IMR-90 (cell line): ENCODE results near the gene DPYSL3. TPM values are rescaled to one million over a fixed set of nuclear protein-coding genes. Genes with fewer than 3 reads are reported as not detected.

Experiments used
- ATAC-seq: fragments of 200-7000 bp; cut with Tn5 transposase; 2 replicates; pipeline ENCODE4 v1.9.1; 2020; ENCODE audit warnings: low read depth, mild to moderate bottlenecking, moderate library complexity
- BruUV-seq: library from RNA; stranded (reverse); fragments of 400-500 nt; replicated peaks from 2 replicates; lab custom pipeline; 2021; lab: Mats Ljungman, UMichigan
- CTCF ChIA-PET: fragments of 300-600 bp; formaldehyde crosslinking; extraction: SDS; loops from one replicate; lab custom pipeline; 2021; ENCODE audit warnings: antibody characterized with exemption; lab: Yijun Ruan, JAX
- POLR2A ChIA-PET: fragments of 300-600 bp; sonication (Branson Sonifier 250); formaldehyde crosslinking; loops from one replicate; lab custom pipeline; 2022; ENCODE audit warnings: antibody characterized with exemption; ENCODE audit not compliant: unreplicated experiment; lab: Charles Lee
- DNase-seq: peaks from one replicate; pipeline ENCODE4 v3.0.0; 2013
- H2AFZ ChIP-seq: replicated peaks from 2 replicates; pipeline ENCODE3; 2013; ENCODE audit warnings: low read length, mild to moderate bottlenecking; ENCODE audit not compliant: poor library complexity
- H2AK5ac ChIP-seq: 2 replicates; pipeline ENCODE4 v1.6.1; 2013; ENCODE audit warnings: low read depth, low read length, inconsistent platforms
- H2AK9ac ChIP-seq: replicated peaks from 2 replicates; pipeline ENCODE3; 2013; ENCODE audit warnings: mild to moderate bottlenecking, low read depth, low read length, moderate library complexity; ENCODE audit not compliant: poor library complexity
- H2BK120ac ChIP-seq: 2 replicates; pipeline ENCODE4 v1.6.1; 2013; ENCODE audit warnings: low read depth, low read length, inconsistent platforms
- H2BK15ac ChIP-seq: 3 replicates; pipeline ENCODE4 v1.6.1; 2013; ENCODE audit warnings: low read depth, low read length, inconsistent platforms
- H2BK20ac ChIP-seq: 2 replicates; pipeline ENCODE4 v1.6.1; 2013; ENCODE audit warnings: low read depth, mild to moderate bottlenecking, inconsistent platforms, low read length, moderate library complexity
- H2BK5ac ChIP-seq: 2 replicates; pipeline ENCODE4 v1.6.1; 2013; ENCODE audit warnings: mild to moderate bottlenecking, low read depth, low read length, inconsistent platforms; ENCODE audit not compliant: poor library complexity, severe bottlenecking
- H3K14ac ChIP-seq: replicated peaks from 2 replicates; pipeline ENCODE4 v1.6.1; 2013; ENCODE audit warnings: low read depth, low read length, inconsistent platforms
- H3K18ac ChIP-seq: 2 replicates; pipeline ENCODE4 v1.6.1; 2013; ENCODE audit warnings: low read depth, low read length, control low read depth
- H3K23ac ChIP-seq: 2 replicates; pipeline ENCODE4 v1.6.1; 2013; ENCODE audit warnings: low read depth, low read length, inconsistent platforms
- H3K27ac ChIP-seq: 2 replicates; pipeline ENCODE4 v1.5.1; 2013; ENCODE audit warnings: mild to moderate bottlenecking, control low read depth, low read length; ENCODE audit not compliant: insufficient read depth
- H3K27me3 ChIP-seq: 2 replicates; pipeline ENCODE4 v1.6.1; 2013; ENCODE audit warnings: low read length; ENCODE audit not compliant: control insufficient read depth, insufficient read depth
- H3K36me3 ChIP-seq: 2 replicates; pipeline ENCODE4 v1.6.1; 2013; ENCODE audit warnings: low read length, mixed read lengths; ENCODE audit not compliant: control insufficient read depth, insufficient read depth
- H3K4ac ChIP-seq: 2 replicates; pipeline ENCODE4 v1.6.1; 2013; ENCODE audit warnings: low read depth, low read length, inconsistent platforms
- H3K4me1 ChIP-seq: 2 replicates; pipeline ENCODE4 v1.6.1; 2013; ENCODE audit warnings: low read length, mixed read lengths; ENCODE audit not compliant: control insufficient read depth, insufficient read depth
- H3K4me2 ChIP-seq: 2 replicates; pipeline ENCODE4 v1.6.1; 2013; ENCODE audit warnings: low read depth, mild to moderate bottlenecking, control low read depth, low read length, moderate library complexity
- H3K4me3 ChIP-seq: 2 replicates; pipeline ENCODE4 v1.5.1; 2013; ENCODE audit warnings: low read depth, mild to moderate bottlenecking, control low read depth, low read length, moderate library complexity; ENCODE audit not compliant: insufficient read depth
- H3K56ac ChIP-seq: 2 replicates; pipeline ENCODE4 v1.6.1; 2013; ENCODE audit warnings: low read length, inconsistent platforms; ENCODE audit not compliant: insufficient read depth; ENCODE audit errors: extremely low read depth
- H3K79me1 ChIP-seq, 2 experiments: 2 replicates each; pipeline ENCODE4 v1.6.1; 2013; ENCODE audit warnings: low read length in 2 of 2, inconsistent platforms in 1 of 2, low read depth in 1 of 2
- H3K9ac ChIP-seq: 2 replicates; pipeline ENCODE4 v1.6.1; 2013; ENCODE audit warnings: low read depth, low read length, control low read depth
- H3K9me1 ChIP-seq: 2 replicates; pipeline ENCODE4 v1.6.1; 2013; ENCODE audit warnings: low read length, inconsistent platforms; ENCODE audit not compliant: insufficient read depth
- H3K9me3 ChIP-seq: 2 replicates; pipeline ENCODE4 v1.6.1; 2013; ENCODE audit warnings: low read length; ENCODE audit not compliant: control insufficient read depth, insufficient read depth
- H4K20me1 ChIP-seq: 2 replicates; pipeline ENCODE4 v1.6.1; 2013; ENCODE audit warnings: low read length, inconsistent platforms; ENCODE audit not compliant: insufficient read depth
- H4K5ac ChIP-seq: 2 replicates; pipeline ENCODE4 v1.6.1; 2013; ENCODE audit warnings: mild to moderate bottlenecking, low read depth, low read length, control low read depth
- H4K8ac ChIP-seq, 2 experiments: 2 replicates each; pipeline ENCODE4 v1.6.1; 2013; ENCODE audit warnings: low read depth in 2 of 2, low read length in 2 of 2, control low read depth in 1 of 2, inconsistent platforms in 1 of 2
- H4K91ac ChIP-seq: 2 replicates; pipeline ENCODE4 v1.6.1; 2013; ENCODE audit warnings: low read depth, low read length, inconsistent platforms; ENCODE audit not compliant: insufficient read depth
- CEBPB ChIP-seq: IDR thresholded peaks from 2 replicates; pipeline ENCODE4 v1.6.1; 2012; ENCODE audit warnings: low read depth, low read length, improper control_type of control experiment
- CHD1 ChIP-seq: IDR thresholded peaks from 2 replicates; pipeline ENCODE4 v1.6.1; 2012; ENCODE audit warnings: low read depth, low read length, improper control_type of control experiment
- FOS ChIP-seq: fragments of 150-350 bp; IDR thresholded peaks from 2 replicates; pipeline ENCODE4 v1.6.1; 2016; ENCODE audit warnings: low read depth, low read length
- MAFK ChIP-seq: IDR thresholded peaks from 2 replicates; pipeline ENCODE4 v1.6.1; 2012; ENCODE audit warnings: low read depth, low read length, improper control_type of control experiment
- MXI1 ChIP-seq: IDR thresholded peaks from 2 replicates; pipeline ENCODE4 v1.6.1; 2012; ENCODE audit warnings: low read depth, mild to moderate bottlenecking, low read length, moderate library complexity, borderline replicate concordance
- RAD21 ChIP-seq: IDR thresholded peaks from 2 replicates; pipeline ENCODE4 v1.6.1; 2012; ENCODE audit warnings: low read length, improper control_type of control experiment
- RCOR1 ChIP-seq: IDR thresholded peaks from 2 replicates; pipeline ENCODE4 v1.6.1; 2012; ENCODE audit warnings: mild to moderate bottlenecking, low read length, improper control_type of control experiment; ENCODE audit not compliant: insufficient replicate concordance
- RFX5 ChIP-seq: IDR thresholded peaks from 2 replicates; pipeline ENCODE4 v1.8.0; 2012; ENCODE audit warnings: low read depth, mild to moderate bottlenecking, low read length, moderate library complexity
- SMC3 ChIP-seq: fragments of 150-350 bp; IDR thresholded peaks from 2 replicates; pipeline ENCODE4 v1.6.1; 2016; ENCODE audit warnings: low read depth, mild to moderate bottlenecking, antibody characterized with exemption, low read length, moderate library complexity
- WGBS, 2 experiments: methylation state at CpG; one replicate each; pipeline versions ENCODE4 v1.1.5 to v1.1.7; 2013; ENCODE audit warnings: missing lambda C conversion rate in 2 of 2; ENCODE audit not compliant: insufficient read length in 1 of 2; ENCODE audit errors: extremely low coverage in 2 of 2; 5-methylcytosine and 5-hydroxymethylcytosine counted together
- dilution Hi-C: fragments of 300-500 bp; cut with HindIII; formaldehyde crosslinking; loops from one replicate; pipeline ENCODE4 v1.14.3; 2018; ENCODE audit warnings: low sequenced_read_pairs; ENCODE audit not compliant: unreplicated experiment
- in situ Hi-C: fragments of 300-500 bp; cut with MboI; formaldehyde crosslinking; loops from 3 replicates; pipeline ENCODE4 v1.14.3; 2019; ENCODE audit warnings: low sequenced_read_pairs, inconsistent platforms, mixed read lengths
- intact Hi-C: fragments of 100-400 bp; cut with micrococcal nuclease; formaldehyde crosslinking; loops from 2 replicates; pipeline ENCODE4 v1.10.0; 2022
- polyA plus RNA-seq, 3 experiments: library from polyadenylated mRNA; depleted of rRNA; stranded (reverse); fragments of >200 nt; gene quantifications; 2 replicates each; pipeline ENCODE4 v1.2.3, GENCODE V29; 2012; ENCODE audit warnings: low replicate concordance in 1 of 3
- total RNA-seq: library from RNA; depleted of rRNA; stranded (reverse); fragments of >200 nt; gene quantifications from 2 replicates; pipeline ENCODE4 v1.2.3, GENCODE V29; 2012
- TF ChIP-seq, protein P1 (sequence below): fragments of 150-350 bp; IDR thresholded peaks from 2 replicates; pipeline ENCODE4 v1.6.1; 2016; ENCODE audit warnings: low read depth, mild to moderate bottlenecking, low read length, moderate library complexity, borderline replicate concordance
- TF ChIP-seq, protein P2 (sequence below): conservative IDR thresholded peaks from 2 replicates; pipeline ENCODE4 v1.5.1; 2012; ENCODE audit warnings: mild to moderate bottlenecking, low read depth, low read length, improper control_type of control experiment

DPYSL3 gene
- total and polyA plus RNA-seq, 2 of the 4 experiments (the other 2 are of a cell fraction): 50.2 to 60.9 TPM

DNA sequence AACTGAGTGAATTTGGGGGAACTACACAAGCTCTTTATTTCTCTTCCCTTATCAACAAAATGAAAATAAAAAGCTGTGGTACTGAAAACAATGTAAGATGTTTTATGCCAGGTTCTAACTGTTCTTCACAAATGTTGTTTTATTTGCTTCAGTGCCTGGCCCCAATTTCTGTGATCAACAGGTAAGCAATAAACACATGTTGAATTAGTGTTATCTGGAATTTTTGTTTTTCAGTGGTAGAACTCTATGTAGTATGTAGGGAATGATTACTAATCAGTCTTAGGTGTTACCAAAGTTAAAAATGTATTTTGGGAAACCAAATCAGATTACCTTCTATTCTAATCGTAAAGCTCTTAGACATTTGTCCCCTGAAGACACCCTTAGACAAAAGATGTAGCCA lies 7.5 kb upstream of the DPYSL3 start:
- no peaks in the 10 kb centered on the region for H3K79me1 ChIP-seq
- H2BK120ac ChIP-seq: no peak overlapping the region
- CTCF ChIA-PET: no interaction called here
- no peak overlapping the region for H3K4ac ChIP-seq
- H2AFZ ChIP-seq: no peak overlapping the region
- no peak overlapping the region for H4K5ac ChIP-seq
- in situ Hi-C loops: no loop called here
- no peaks in the 10 kb centered on the region for H3K9me1 ChIP-seq
- no peak overlapping the region for H2BK5ac ChIP-seq
- no peak overlapping the region for H3K27ac ChIP-seq
- no peak overlapping the region for H3K14ac ChIP-seq
- no peak overlapping the region for H3K56ac ChIP-seq
- H3K4me1 ChIP-seq: no peaks in the 10 kb centered on the region
- H4K91ac ChIP-seq: no peak overlapping the region
- intact Hi-C loops: no loop called here
- H3K4me2 ChIP-seq: no peak overlapping the region
- no peak for ATAC-seq
- H2AK5ac ChIP-seq: no peak overlapping the region
- dilution Hi-C loops: no loop called here
- no peak overlapping the region for H2BK15ac ChIP-seq
- H3K4me3 ChIP-seq: no peak overlapping the region
- WGBS, 2 experiments: no CpG with 5 or more reads among the region's 1 CpG
- no peak overlapping the region for H3K9ac ChIP-seq
- no peak overlapping the region for H4K8ac ChIP-seq
- H2AK9ac ChIP-seq: no peak overlapping the region
- H3K9me3 ChIP-seq: no peaks in the 10 kb centered on the region
- TF ChIP-seq, protein P1, sequence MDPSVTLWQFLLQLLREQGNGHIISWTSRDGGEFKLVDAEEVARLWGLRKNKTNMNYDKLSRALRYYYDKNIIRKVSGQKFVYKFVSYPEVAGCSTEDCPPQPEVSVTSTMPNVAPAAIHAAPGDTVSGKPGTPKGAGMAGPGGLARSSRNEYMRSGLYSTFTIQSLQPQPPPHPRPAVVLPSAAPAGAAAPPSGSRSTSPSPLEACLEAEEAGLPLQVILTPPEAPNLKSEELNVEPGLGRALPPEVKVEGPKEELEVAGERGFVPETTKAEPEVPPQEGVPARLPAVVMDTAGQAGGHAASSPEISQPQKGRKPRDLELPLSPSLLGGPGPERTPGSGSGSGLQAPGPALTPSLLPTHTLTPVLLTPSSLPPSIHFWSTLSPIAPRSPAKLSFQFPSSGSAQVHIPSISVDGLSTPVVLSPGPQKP: no peak
- no peak for TF ChIP-seq FOS
- no peak for TF ChIP-seq RCOR1
- TF ChIP-seq CEBPB: no peak
- TF ChIP-seq MAFK: no peak
- TF ChIP-seq MXI1: no peak
- TF ChIP-seq RAD21: no peak
- no peak for TF ChIP-seq CHD1
- TF ChIP-seq SMC3: no peak
- TF ChIP-seq RFX5: no peak
- TF ChIP-seq, protein P2, sequence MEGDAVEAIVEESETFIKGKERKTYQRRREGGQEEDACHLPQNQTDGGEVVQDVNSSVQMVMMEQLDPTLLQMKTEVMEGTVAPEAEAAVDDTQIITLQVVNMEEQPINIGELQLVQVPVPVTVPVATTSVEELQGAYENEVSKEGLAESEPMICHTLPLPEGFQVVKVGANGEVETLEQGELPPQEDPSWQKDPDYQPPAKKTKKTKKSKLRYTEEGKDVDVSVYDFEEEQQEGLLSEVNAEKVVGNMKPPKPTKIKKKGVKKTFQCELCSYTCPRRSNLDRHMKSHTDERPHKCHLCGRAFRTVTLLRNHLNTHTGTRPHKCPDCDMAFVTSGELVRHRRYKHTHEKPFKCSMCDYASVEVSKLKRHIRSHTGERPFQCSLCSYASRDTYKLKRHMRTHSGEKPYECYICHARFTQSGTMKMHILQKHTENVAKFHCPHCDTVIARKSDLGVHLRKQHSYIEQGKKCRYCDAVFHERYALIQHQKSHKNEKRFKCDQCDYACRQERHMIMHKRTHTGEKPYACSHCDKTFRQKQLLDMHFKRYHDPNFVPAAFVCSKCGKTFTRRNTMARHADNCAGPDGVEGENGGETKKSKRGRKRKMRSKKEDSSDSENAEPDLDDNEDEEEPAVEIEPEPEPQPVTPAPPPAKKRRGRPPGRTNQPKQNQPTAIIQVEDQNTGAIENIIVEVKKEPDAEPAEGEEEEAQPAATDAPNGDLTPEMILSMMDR: no peak
- H3K27me3 ChIP-seq: no peaks in the 10 kb centered on the region
- no peak for DNase-seq
- H3K36me3 ChIP-seq: no peaks in the 10 kb centered on the region
- no peak overlapping the region for H3K23ac ChIP-seq
- no peaks in the 10 kb centered on the region for H4K20me1 ChIP-seq
- no TSS peak for BruUV-seq
- no peak overlapping the region for H2BK20ac ChIP-seq
- POLR2A ChIA-PET: no interaction called here
- H3K18ac ChIP-seq: no peak overlapping the region
